ENCODE measurements around the gene CUX1.

- TF ChIP-seq GATA3 (IDR thresholded peaks at IDR 0.05; ENCODE audit: low read depth, low read length) (no peak), GATA2 (IDR thresholded peaks at IDR 0.05; ENCODE audit: low read depth, low read length) (no peak)
Observed at GRCh38 chr7:101932083-101932482, 114.7 kb downstream of the CUX1 start.

All from SH-SY5Y (cell line).